Kidney epithelial cell (primary cell): ENCODE measurements around the gene COL23A1. TPM values are rescaled to one million over a fixed set of nuclear protein-coding genes. Genes with fewer than 3 reads are reported as not detected.
"Not testable (repeated sequence)": the region's sequence is repeated elsewhere in the genome, so short reads cannot be mapped to it uniquely, and the experiment has no call there.

ENCODE experiments used
- DNase-seq: peaks from one replicate; pipeline ENCODE4 v3.0.0-alpha.2; 2010; ENCODE audit warnings: low read depth
- H3K27me3 ChIP-seq: 2 replicates; pipeline ENCODE4 v1.6.0; 2011; ENCODE audit warnings: low read length; ENCODE audit not compliant: control insufficient read depth, insufficient read depth
- H3K36me3 ChIP-seq: 2 replicates; pipeline ENCODE4 v1.5.1; 2011; ENCODE audit warnings: low read length; ENCODE audit not compliant: control insufficient read depth, insufficient read depth
- H3K4me3 ChIP-seq: 2 replicates; pipeline ENCODE4 v1.5.1; 2011; ENCODE audit warnings: low read depth, mild to moderate bottlenecking, control low read depth, low read length
- total RNA-seq: library from RNA; depleted of rRNA; stranded (reverse); fragments of >200 nt; gene quantifications from 2 replicates; pipeline ENCODE4 v1.2.3, GENCODE V29; 2015
- TF ChIP-seq, protein P1 (sequence below): IDR thresholded peaks from 2 replicates; pipeline ENCODE4 v1.5.1; 2011; ENCODE audit warnings: mild to moderate bottlenecking, moderate library complexity, low read length, control low read depth, inconsistent platforms; ENCODE audit not compliant: insufficient read depth, poor library complexity, severe bottlenecking

COL23A1 gene
- total RNA-seq, 1 donor from 2014 or later = 0.17 TPM

DNA sequence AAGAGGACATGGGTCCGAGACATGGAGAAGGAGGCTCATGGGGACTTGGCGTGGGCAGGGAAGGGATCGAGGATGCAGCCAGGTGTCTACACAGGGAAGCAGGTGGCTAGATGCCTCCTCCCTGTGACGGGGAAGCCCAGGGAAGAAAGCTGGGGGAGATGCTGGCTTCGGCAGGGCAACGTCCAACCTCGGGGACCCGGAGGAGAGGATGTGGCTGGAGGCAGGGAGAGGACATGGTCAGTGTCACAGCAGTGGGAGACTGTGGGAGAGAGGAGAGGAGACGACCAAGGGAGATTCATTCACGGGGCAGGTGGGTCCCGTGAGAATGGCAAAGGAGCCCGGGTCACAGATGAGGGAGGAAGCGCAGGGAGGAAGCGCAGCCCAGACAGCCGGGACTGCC lies 284.4 kb downstream of the COL23A1 start:
- TF ChIP-seq, protein P1, sequence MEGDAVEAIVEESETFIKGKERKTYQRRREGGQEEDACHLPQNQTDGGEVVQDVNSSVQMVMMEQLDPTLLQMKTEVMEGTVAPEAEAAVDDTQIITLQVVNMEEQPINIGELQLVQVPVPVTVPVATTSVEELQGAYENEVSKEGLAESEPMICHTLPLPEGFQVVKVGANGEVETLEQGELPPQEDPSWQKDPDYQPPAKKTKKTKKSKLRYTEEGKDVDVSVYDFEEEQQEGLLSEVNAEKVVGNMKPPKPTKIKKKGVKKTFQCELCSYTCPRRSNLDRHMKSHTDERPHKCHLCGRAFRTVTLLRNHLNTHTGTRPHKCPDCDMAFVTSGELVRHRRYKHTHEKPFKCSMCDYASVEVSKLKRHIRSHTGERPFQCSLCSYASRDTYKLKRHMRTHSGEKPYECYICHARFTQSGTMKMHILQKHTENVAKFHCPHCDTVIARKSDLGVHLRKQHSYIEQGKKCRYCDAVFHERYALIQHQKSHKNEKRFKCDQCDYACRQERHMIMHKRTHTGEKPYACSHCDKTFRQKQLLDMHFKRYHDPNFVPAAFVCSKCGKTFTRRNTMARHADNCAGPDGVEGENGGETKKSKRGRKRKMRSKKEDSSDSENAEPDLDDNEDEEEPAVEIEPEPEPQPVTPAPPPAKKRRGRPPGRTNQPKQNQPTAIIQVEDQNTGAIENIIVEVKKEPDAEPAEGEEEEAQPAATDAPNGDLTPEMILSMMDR = no peak
- no peak for DNase-seq
- H3K36me3 ChIP-seq = no peaks in the 10 kb centered on the region
- peaks cover 15% of the 10 kb centered on the region for H3K27me3 ChIP-seq
- no peak overlapping the region for H3K4me3 ChIP-seq

DNA sequence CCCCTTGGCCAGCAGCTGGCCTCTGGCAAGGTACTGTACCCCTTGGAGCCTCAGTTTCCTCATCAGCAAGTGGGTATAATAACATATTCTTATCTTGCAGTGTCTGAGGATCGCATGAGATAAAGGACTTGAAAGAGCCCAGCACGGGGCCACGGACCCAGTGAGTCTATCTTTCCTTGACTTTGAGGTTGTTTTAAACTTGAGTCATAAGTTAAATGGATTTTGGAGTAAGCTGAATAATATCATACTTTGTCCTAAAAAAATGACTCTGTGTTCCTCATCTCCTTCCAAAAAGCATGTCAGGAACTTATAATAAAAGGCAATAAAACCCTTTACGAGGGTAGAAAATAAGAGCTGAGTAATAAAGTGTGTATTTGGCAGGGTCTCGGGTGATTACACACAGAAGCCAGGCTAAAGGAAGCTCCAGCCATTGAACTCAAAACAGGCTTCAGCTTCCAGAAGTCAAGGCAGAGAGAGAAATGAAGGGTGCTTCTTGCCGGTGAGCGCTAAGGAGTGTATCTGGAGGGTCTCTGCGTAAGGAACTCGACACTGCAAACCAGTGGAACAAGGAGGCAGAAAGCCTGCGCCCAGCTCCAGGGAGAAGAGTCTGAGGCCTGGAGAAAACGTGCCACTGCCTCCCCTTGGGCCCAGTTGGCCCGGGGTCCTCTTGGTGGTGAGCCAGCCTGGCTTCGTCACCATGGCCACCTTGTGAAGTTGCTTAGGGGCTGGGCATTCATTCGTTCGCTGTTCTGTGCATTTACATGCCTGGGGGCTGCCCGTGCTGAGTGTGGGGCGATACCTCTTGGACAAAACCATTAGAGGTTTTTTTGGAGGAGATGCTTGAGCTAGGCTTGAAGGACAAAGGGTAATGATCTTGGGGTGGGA lies 285.2 kb downstream of the COL23A1 start:
- Histone ChIP-seq H3K36me3 (no peaks in the 10 kb centered on the region), H3K27me3 (peaks cover 15% of the 10 kb centered on the region), H3K4me3 (no peak overlapping the region)
- TF ChIP-seq, protein P1 = no peak
- DNase-seq = no peak

DNA sequence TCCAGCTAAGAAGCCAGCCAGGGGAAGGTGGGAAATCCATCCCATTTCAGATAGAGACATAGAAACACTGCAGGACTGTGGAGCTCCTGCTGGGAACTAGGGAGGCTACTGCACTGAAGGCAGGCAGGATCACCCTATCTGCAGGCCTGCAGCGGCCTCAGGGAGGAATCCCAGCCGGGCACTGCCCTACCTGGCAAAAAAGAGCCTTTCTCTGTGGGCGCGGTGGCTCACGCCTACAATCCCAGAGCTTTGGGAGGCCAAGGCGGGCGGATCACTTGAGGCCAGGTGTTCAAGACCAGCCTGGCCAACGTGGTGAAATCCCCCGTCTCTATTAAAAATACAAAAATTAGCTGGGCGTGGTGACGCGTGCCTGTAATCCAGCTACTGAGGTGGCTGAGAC lies 286.2 kb downstream of the COL23A1 start:
- peaks cover 15% of the 10 kb centered on the region for H3K27me3 ChIP-seq
- no peak for DNase-seq
- no peak overlapping the region for H3K4me3 ChIP-seq
- H3K36me3 ChIP-seq = no peaks in the 10 kb centered on the region
- TF ChIP-seq, protein P1 = no peak

DNA sequence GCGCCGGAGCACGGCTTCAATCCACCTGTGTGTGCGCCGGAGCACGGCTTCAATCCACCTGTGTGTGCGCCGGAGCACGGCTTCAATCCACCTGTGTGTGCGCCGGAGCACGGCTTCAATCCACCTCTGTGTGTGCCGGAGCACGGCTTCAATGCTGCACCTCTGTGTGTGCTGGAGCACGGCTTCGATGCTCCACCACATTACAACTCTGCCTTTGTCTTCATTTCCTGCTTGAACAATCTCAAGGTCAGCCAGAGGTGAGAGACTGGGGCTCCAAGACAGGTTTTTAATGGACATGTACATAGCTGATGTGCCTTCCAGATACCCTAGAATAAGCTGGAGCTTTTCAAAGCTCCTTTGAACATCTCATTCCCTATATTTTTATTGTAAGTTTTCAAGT lies 287.9 kb downstream of the COL23A1 start:
- H3K27me3 ChIP-seq = peaks cover 15% of the 10 kb centered on the region
- H3K4me3 ChIP-seq, H3K36me3 ChIP-seq, DNase-seq: not testable (repeated sequence)

DNA sequence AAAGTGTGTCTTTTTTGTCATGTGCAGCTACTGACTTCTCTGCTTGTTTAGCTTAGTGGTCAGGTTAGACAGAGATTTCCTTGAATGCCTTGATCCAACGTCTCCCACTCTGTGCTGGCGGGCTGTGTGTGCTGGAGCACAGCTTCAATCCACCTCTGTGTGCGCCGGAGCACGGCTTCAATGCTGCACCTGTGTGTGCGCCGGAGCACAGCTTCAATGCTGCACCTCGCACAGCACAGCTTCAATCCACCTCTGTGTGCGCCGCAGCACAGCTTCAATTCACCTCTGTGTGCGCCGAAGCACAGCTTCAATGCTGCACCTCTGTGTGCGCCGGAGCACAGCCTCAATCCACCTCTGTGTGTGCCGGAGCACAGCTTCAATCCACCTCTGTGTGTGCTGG lies 288.6 kb downstream of the COL23A1 start:
- TF ChIP-seq, protein P1 = no peak
- Histone ChIP-seq H3K36me3 (no peaks in the 10 kb centered on the region), H3K27me3 (peaks cover 15% of the 10 kb centered on the region), H3K4me3 (no peak overlapping the region)
- DNase-seq = no peak

DNA sequence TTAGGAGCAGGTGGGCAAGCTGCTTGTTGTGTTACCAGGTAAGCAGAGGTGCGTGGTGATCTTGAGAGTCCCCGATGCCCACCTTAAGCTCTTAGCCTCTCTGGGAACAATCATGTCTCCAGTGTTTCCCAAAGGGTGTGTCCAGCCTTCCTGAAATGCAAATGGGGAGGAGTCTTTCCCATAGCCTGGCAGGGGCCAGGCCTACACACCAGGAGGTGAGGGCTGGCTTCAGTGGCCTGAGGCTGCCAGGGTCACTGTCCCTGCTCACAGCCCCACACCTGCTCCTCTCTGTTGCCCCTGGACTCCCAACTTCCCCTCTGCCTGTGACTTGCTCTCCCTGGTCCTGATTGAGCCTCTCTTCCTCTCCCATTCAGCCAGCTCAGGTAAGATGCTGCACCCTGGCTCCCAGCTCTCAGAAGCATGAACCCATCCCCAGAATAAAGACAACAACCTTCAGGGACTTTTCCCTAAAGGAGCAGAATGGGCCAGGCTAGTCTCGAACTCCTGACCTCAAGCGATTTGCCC lies 291.8 kb downstream of the COL23A1 start:
- H3K4me3 ChIP-seq = no peak overlapping the region
- peaks cover 5% of the 10 kb centered on the region for H3K27me3 ChIP-seq
- TF ChIP-seq, protein P1 = no peak
- DNase-seq = no peak
- no peaks in the 10 kb centered on the region for H3K36me3 ChIP-seq
